H9 (cell line): ENCODE data around the gene ITGA11. TPM values are rescaled to one million over a fixed set of nuclear protein-coding genes. Genes with fewer than 3 reads are reported as not detected.

Source experiments
- DNase-seq: peaks from one replicate; pipeline ENCODE4 v3.0.0-alpha.2; 2017
- H2AFZ ChIP-seq: one replicate; pipeline ENCODE4 v1.6.1; 2013; ENCODE audit warnings: mild to moderate bottlenecking, low read length, control low read depth, moderate library complexity
- H2AK5ac ChIP-seq: 2 replicates; pipeline ENCODE4 v1.6.1; 2013; ENCODE audit warnings: low read length, control low read depth, mixed read lengths; ENCODE audit not compliant: insufficient read length
- H2BK120ac ChIP-seq: one replicate; pipeline ENCODE4 v1.6.1; 2013; ENCODE audit warnings: low read depth, mild to moderate bottlenecking, low read length, control low read depth, inconsistent platforms; ENCODE audit not compliant: poor library complexity, severe bottlenecking
- H2BK12ac ChIP-seq: 2 replicates; pipeline ENCODE4 v1.6.1; 2013; ENCODE audit warnings: low read length, control low read depth, mixed read lengths, low read depth; ENCODE audit not compliant: insufficient read length
- H2BK15ac ChIP-seq: 2 replicates; pipeline ENCODE4 v1.6.1; 2013; ENCODE audit warnings: low read depth, low read length, control low read depth
- H2BK20ac ChIP-seq: one replicate; pipeline ENCODE4 v1.6.1; 2013; ENCODE audit warnings: low read depth, mild to moderate bottlenecking, low read length, control low read depth, inconsistent platforms; ENCODE audit not compliant: poor library complexity, severe bottlenecking
- H2BK5ac ChIP-seq: 2 replicates; pipeline ENCODE4 v1.6.1; 2013; ENCODE audit warnings: low read length, control low read depth, mixed read lengths; ENCODE audit not compliant: insufficient read length
- H3K14ac ChIP-seq: 2 replicates; pipeline ENCODE4 v1.6.1; 2013; ENCODE audit warnings: low read length, control low read depth; ENCODE audit not compliant: insufficient read depth
- H3K18ac ChIP-seq: 2 replicates; pipeline ENCODE4 v1.6.1; 2013; ENCODE audit warnings: low read depth, mild to moderate bottlenecking, mixed read lengths, low read length, control low read depth; ENCODE audit not compliant: insufficient read length
- H3K23ac ChIP-seq: 2 replicates; pipeline ENCODE4 v1.6.1; 2013; ENCODE audit warnings: low read length, control low read depth, mixed read lengths, low read depth; ENCODE audit not compliant: insufficient read length
- H3K23me2 ChIP-seq: 2 replicates; pipeline ENCODE4 v1.6.1; 2013; ENCODE audit warnings: low read depth, mild to moderate bottlenecking, mixed read lengths, low read length, control low read depth; ENCODE audit not compliant: insufficient read length, poor library complexity, severe bottlenecking
- H3K27ac ChIP-seq: 2 replicates; pipeline ENCODE4 v1.5.1; 2013; ENCODE audit warnings: low read length, control low read depth, mixed read lengths, low read depth; ENCODE audit not compliant: insufficient read length
- H3K27me3 ChIP-seq: 2 replicates; pipeline ENCODE4 v1.6.1; 2013; ENCODE audit warnings: low read length, control low read depth, inconsistent platforms; ENCODE audit not compliant: insufficient read depth
- H3K4ac ChIP-seq: 2 replicates; pipeline ENCODE4 v1.6.1; 2013; ENCODE audit warnings: low read depth, mild to moderate bottlenecking, control low read depth, inconsistent platforms, low read length, moderate library complexity
- H3K4me1 ChIP-seq: 2 replicates; pipeline ENCODE4 v1.6.1; 2013; ENCODE audit warnings: low read length, control low read depth, inconsistent platforms; ENCODE audit not compliant: insufficient read depth
- H3K4me2 ChIP-seq: 2 replicates; pipeline ENCODE4 v1.6.1; 2013; ENCODE audit warnings: low read length, control low read depth, mixed read lengths; ENCODE audit not compliant: insufficient read length, insufficient read depth
- H3K56ac ChIP-seq: 2 replicates; pipeline ENCODE4 v1.6.1; 2013; ENCODE audit warnings: low read depth, mild to moderate bottlenecking, mixed read lengths, low read length, control low read depth; ENCODE audit not compliant: insufficient read length
- H3K79me1 ChIP-seq: 2 replicates; pipeline ENCODE4 v1.6.1; 2013; ENCODE audit warnings: low read depth, mild to moderate bottlenecking, moderate library complexity, low read length, control low read depth, inconsistent platforms; ENCODE audit not compliant: insufficient read depth, poor library complexity, severe bottlenecking
- H3K79me2 ChIP-seq: 2 replicates; pipeline ENCODE4 v1.6.1; 2013; ENCODE audit warnings: low read length, control low read depth, inconsistent platforms; ENCODE audit not compliant: insufficient read depth
- H3K9ac ChIP-seq: 2 replicates; pipeline ENCODE4 v1.6.1; 2013; ENCODE audit warnings: low read length, control low read depth, mixed read lengths; ENCODE audit not compliant: insufficient read length; ENCODE audit errors: extremely low read depth
- H3K9me3 ChIP-seq: one replicate; pipeline ENCODE4 v1.6.1; 2013; ENCODE audit warnings: low read depth, low read length, inconsistent platforms; ENCODE audit not compliant: control insufficient read depth
- H3T11ph ChIP-seq: one replicate; pipeline ENCODE4 v1.6.1; 2013; ENCODE audit warnings: mild to moderate bottlenecking, low read length, control low read depth, inconsistent platforms
- H4K20me1 ChIP-seq: one replicate; pipeline ENCODE4 v1.6.1; 2013; ENCODE audit not compliant: control insufficient read depth, insufficient read length, insufficient read depth
- H4K5ac ChIP-seq: 2 replicates; pipeline ENCODE4 v1.6.1; 2013; ENCODE audit warnings: low read depth, mild to moderate bottlenecking, mixed read lengths, low read length, control low read depth; ENCODE audit not compliant: insufficient read length
- H4K8ac ChIP-seq: replicated peaks from 2 replicates; pipeline ENCODE4 v1.6.1; 2013; ENCODE audit warnings: low read length, control low read depth, mixed read lengths, low read depth; ENCODE audit not compliant: insufficient read length
- H4K91ac ChIP-seq: 2 replicates; pipeline ENCODE4 v1.6.1; 2013; ENCODE audit warnings: low read depth, mild to moderate bottlenecking, moderate library complexity, mixed read lengths, low read length, control low read depth; ENCODE audit not compliant: insufficient read length
- H3K27ac Mint-ChIP-seq, 3 experiments: 2 replicates in 2 of 3; 3 replicates in 1 of 3; pipeline ENCODE4 v1.8.0; 2020 to 2021; ENCODE audit warnings: mixed read lengths in 3 of 3, mild to moderate bottlenecking in 1 of 3, moderate library complexity in 1 of 3
- H3K27me3 Mint-ChIP-seq: 2 replicates; pipeline ENCODE4 v1.8.0; 2021; ENCODE audit warnings: low read depth, mild to moderate bottlenecking, moderate library complexity, mixed read lengths
- H3K36me3 Mint-ChIP-seq, 3 experiments: 2 replicates in 2 of 3; 3 replicates in 1 of 3; pipeline ENCODE4 v1.8.0; 2020 to 2021; ENCODE audit warnings: low read depth in 3 of 3, mixed read lengths in 3 of 3; ENCODE audit not compliant: insufficient read depth in 1 of 3
- H3K4me1 Mint-ChIP-seq, 2 experiments: 2 replicates each; pipeline ENCODE4 v1.8.0; 2020; ENCODE audit warnings: mixed read lengths in 2 of 2
- H3K4me3 Mint-ChIP-seq, 2 experiments: 2 replicates in 1 of 2; 3 replicates in 1 of 2; pipeline ENCODE4 v1.8.0; 2020 to 2021; ENCODE audit warnings: mild to moderate bottlenecking in 2 of 2, mixed read lengths in 2 of 2, moderate library complexity in 1 of 2
- H3K9me3 Mint-ChIP-seq, 2 experiments: 2 replicates in 1 of 2; 3 replicates in 1 of 2; pipeline ENCODE4 v1.8.0; 2020; ENCODE audit warnings: mild to moderate bottlenecking in 2 of 2, mixed read lengths in 2 of 2, moderate library complexity in 1 of 2
- CTCF ChIP-seq: fragments of 200-600 bp; sonication (generic); conservative IDR thresholded peaks from 3 replicates; pipeline ENCODE4 v1.8.0; 2021; ENCODE audit warnings: antibody characterized with exemption, mild to moderate bottlenecking
- WGBS: extraction: QIAGEN DNeasy Blood & Tissue Kit; methylation state at CpG from one replicate; pipeline ENCODE4 v1.1.7; 2013; ENCODE audit warnings: missing lambda C conversion rate, low lambda C conversion rate, mixed read lengths; ENCODE audit not compliant: insufficient read length; ENCODE audit errors: extremely low coverage; 5-methylcytosine and 5-hydroxymethylcytosine counted together
- total RNA-seq: library from RNA; stranded (reverse); gene quantifications from 2 replicates; pipeline ENCODE4 v1.2.1, GENCODE V29; 2021

The ITGA11 gene
- total RNA-seq, 1 experiment from 2014 or later, result 0.07 TPM

GRCh38 chr15:68318931-68319909 lies 112.7 kb downstream of the ITGA11 start:
- Histone ChIP-seq H2BK5ac (no peak overlapping the region), H2BK15ac (no peak overlapping the region), H3K4me1 (peaks cover 2% of the 10 kb centered on the region; the same call in 1 of the 2 replicates), H4K91ac (no peak overlapping the region), H3K18ac (no peak overlapping the region), H2BK20ac (no peak overlapping the region), H3K23me2 (no peaks in the 10 kb centered on the region), H3T11ph (no peak overlapping the region), H2AK5ac (no peak overlapping the region), H2AFZ (no peak overlapping the region), H4K8ac (no peak overlapping the region), H3K23ac (no peak overlapping the region), H3K14ac (no peak overlapping the region), H3K4me2 (no peak overlapping the region), H3K9me3 (no peaks in the 10 kb centered on the region), H2BK120ac (no peak overlapping the region), H3K9ac (no peak overlapping the region), H4K5ac (no peak overlapping the region), H3K4ac (no peak overlapping the region), H3K79me2 (no peaks in the 10 kb centered on the region), H3K79me1 (no peaks in the 10 kb centered on the region), H4K20me1 (no peaks in the 10 kb centered on the region), H2BK12ac (no peak overlapping the region), H3K27me3 (no peaks in the 10 kb centered on the region), H3K27ac (no peak overlapping the region), H3K56ac (no peak overlapping the region)
- TF ChIP-seq CTCF, result no peak
- H3K9me3 Mint-ChIP-seq, result no peaks in the 10 kb centered on the region
- H3K4me1 Mint-ChIP-seq, result peaks cover 18 to 32% of the 10 kb centered on the region in 2 experiments
- no peak overlapping the region for H3K4me3 Mint-ChIP-seq
- no peak overlapping the region; a peak in 3 of 7 replicates for H3K27ac Mint-ChIP-seq
- no peaks in the 10 kb centered on the region; a peak in 1 of 7 replicates for H3K36me3 Mint-ChIP-seq
- no CpG with 5 or more reads among the region's 18 CpGs for WGBS
- peaks cover 3% of the 10 kb centered on the region for H3K27me3 Mint-ChIP-seq
- no peak for DNase-seq
